Measurements from ENCODE around the gene DBN1. TPM values are rescaled to one million over a fixed set of nuclear protein-coding genes. Genes with fewer than 3 reads are reported as not detected.

DBN1 gene
- total and polyA plus RNA-seq, 2 of the 8 experiments (the other 6 are each of a cell fraction or from before 2014, with no cell fraction given): 168 to 333 TPM

DNA sequence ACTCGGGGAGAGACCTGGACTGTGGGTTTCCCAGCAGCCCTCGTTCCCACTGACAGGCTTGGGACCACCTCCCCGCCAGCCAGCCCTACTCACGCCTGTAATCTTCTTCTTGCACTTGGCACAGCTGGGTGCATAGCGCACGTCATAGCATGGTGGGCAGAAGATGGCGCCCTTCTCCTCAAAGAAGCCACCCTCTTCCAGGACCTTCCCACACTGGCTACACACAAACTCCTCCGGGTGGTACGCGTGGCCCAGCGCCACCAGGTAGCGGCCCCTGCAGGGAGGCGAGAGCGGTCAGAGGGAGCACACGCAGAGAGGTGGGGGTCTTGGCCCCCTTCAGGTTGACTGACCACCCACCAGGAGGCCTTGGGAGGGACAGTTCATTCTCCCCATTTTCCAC lies 14.5 kb upstream of the DBN1 start (continued):
- TF ChIP-seq POU5F1 (IDR thresholded peaks at IDR 0.05; ENCODE audit: low read depth, low read length): no peak
